Measurements from ENCODE around the gene FAM3B.

DNA sequence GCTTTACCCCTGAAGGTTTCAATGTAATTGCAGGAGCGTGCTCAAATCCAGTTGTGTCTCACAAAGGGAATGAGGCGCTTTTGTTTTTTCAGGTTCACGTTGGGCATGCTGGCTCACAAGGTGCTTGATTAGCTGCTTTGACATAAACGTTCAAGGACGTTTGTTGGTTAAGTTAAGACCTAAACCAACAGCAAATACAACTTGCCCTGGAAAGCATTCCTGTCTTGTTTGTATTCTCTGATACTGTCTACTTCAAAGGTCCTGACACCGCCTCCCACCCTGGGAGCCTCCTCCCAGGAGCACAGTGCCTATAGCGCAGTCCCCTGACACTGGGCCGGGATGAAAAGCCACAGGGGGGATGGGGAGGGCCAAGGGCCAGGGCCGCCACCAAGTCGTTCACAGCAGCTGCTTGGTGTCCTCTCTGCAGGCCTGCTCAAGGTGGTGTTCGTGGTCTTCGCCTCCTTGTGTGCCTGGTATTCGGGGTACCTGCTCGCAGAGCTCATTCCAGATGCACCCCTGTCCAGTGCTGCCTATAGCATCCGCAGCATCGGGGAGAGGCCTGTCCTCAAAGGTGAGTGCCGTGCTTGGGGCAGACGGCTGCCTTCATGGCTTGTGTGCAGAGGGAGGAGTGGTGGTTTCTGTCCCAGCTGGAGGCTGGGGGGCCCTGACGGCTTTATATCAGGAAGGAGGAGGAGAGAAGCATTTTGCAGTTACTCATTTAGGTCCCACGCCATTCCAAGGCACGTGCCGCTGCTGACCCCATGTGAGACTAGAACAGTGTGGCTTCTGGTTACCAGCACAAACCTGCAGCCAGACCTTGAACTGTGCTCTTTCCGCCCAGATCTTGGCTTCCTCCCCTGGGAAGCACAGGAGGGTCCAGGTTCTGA is 6.1 kb downstream of the FAM3B start:
- TF ChIP-seq, protein P1, sequence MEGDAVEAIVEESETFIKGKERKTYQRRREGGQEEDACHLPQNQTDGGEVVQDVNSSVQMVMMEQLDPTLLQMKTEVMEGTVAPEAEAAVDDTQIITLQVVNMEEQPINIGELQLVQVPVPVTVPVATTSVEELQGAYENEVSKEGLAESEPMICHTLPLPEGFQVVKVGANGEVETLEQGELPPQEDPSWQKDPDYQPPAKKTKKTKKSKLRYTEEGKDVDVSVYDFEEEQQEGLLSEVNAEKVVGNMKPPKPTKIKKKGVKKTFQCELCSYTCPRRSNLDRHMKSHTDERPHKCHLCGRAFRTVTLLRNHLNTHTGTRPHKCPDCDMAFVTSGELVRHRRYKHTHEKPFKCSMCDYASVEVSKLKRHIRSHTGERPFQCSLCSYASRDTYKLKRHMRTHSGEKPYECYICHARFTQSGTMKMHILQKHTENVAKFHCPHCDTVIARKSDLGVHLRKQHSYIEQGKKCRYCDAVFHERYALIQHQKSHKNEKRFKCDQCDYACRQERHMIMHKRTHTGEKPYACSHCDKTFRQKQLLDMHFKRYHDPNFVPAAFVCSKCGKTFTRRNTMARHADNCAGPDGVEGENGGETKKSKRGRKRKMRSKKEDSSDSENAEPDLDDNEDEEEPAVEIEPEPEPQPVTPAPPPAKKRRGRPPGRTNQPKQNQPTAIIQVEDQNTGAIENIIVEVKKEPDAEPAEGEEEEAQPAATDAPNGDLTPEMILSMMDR (conservative IDR thresholded peaks at IDR 0.05; ENCODE audit: low read depth in 2 of 2), result no peak
- TF ChIP-seq EZH2phosphoT487 (IDR thresholded peaks at IDR 0.05; ENCODE audit: unreplicated experiment), result no peak
- no peak for TF ChIP-seq EZH2 (IDR thresholded peaks at IDR 0.05; ENCODE audit: low read depth, unreplicated experiment)
- no peak for TF ChIP-seq POLR2AphosphoS5 (IDR thresholded peaks at IDR 0.05; ENCODE audit: low read depth)

Measured in GM23338 (cell line).